Upper lobe of right lung (tissue), 1 donor: ENCODE results near the gene CLRN3. TPM values are rescaled to one million over a fixed set of nuclear protein-coding genes. Genes with fewer than 3 reads are reported as not detected.

Experiments used
- ATAC-seq: fragments of 200-7000 bp; cut with Tn5 transposase; one replicate; pipeline ENCODE4 v1.9.1; 2020; ENCODE audit warnings: mild to moderate bottlenecking, moderate library complexity
- DNase-seq: peaks from one replicate; pipeline ENCODE4 v3.0.0-alpha.2; 2020
- H3K27ac ChIP-seq: fragments of 200-600 bp; one replicate; pipeline ENCODE4 v1.8.0; 2022
- H3K27me3 ChIP-seq: fragments of 200-600 bp; one replicate; pipeline ENCODE4 v1.8.0; 2022; ENCODE audit warnings: mild to moderate bottlenecking
- H3K36me3 ChIP-seq: fragments of 200-600 bp; one replicate; pipeline ENCODE4 v1.8.0; 2022
- H3K4me1 ChIP-seq: fragments of 200-600 bp; one replicate; pipeline ENCODE4 v1.8.0; 2022
- H3K4me3 ChIP-seq: fragments of 200-600 bp; one replicate; pipeline ENCODE4 v1.8.0; 2022; ENCODE audit warnings: mild to moderate bottlenecking
- H3K9me3 ChIP-seq: fragments of 200-600 bp; one replicate; pipeline ENCODE4 v1.8.0; 2022
- CTCF ChIP-seq: fragments of 200-600 bp; IDR thresholded peaks from one replicate; pipeline ENCODE4 v1.8.0; 2022; ENCODE audit warnings: antibody characterized with exemption
- intact Hi-C: fragments of 100-400 bp; cut with DNase I; formaldehyde crosslinking; loops from one replicate; pipeline ENCODE4 v1.11.0; 2022
- total RNA-seq: library from RNA; stranded (reverse); fragmentation: NEBNext Ultra II Directional; extraction: Animal tissue kit (Norgen Biotek cat#: 25700); gene quantifications from one replicate; pipeline ENCODE4 v1.2.1, GENCODE V29; 2021
- donor health status: DM: no; HTN: yes; CAD: no; lungs with severe emphysema.

Gene CLRN3
- total RNA-seq, 1 donor from 2014 or later = not detected

DNA sequence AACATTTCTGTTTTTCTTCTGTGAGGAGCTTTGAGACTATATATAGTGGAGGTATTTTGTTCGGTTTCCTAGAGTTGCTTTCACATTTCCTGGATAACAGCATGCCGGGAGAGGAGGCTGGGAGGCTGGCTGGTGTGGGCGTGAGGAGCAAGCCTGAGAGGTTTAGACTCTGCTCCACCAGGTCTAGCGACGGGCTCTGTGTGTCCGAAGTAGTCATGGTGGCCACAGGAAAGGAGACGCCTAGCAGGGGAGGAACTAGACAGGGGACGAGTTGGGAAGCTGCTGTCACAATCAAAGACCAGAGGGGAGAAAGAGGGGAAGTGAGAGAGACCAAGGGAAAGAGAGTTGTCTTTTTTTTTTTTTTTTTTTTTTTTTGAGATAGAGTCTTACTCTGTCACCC lies 33.7 kb upstream of the CLRN3 start:
- intact Hi-C loops = no loop called here
- Histone ChIP-seq H3K9me3 (no peaks in the 10 kb centered on the region), H3K4me1 (peaks cover 45% of the 10 kb centered on the region), H3K36me3 (no peaks in the 10 kb centered on the region), H3K4me3 (no peak overlapping the region), H3K27ac (peak overlapping the region; percentile 20), H3K27me3 (no peaks in the 10 kb centered on the region)
- DNase-seq (no peak), ATAC-seq (peak; percentile 62)
- no peak for TF ChIP-seq CTCF

DNA sequence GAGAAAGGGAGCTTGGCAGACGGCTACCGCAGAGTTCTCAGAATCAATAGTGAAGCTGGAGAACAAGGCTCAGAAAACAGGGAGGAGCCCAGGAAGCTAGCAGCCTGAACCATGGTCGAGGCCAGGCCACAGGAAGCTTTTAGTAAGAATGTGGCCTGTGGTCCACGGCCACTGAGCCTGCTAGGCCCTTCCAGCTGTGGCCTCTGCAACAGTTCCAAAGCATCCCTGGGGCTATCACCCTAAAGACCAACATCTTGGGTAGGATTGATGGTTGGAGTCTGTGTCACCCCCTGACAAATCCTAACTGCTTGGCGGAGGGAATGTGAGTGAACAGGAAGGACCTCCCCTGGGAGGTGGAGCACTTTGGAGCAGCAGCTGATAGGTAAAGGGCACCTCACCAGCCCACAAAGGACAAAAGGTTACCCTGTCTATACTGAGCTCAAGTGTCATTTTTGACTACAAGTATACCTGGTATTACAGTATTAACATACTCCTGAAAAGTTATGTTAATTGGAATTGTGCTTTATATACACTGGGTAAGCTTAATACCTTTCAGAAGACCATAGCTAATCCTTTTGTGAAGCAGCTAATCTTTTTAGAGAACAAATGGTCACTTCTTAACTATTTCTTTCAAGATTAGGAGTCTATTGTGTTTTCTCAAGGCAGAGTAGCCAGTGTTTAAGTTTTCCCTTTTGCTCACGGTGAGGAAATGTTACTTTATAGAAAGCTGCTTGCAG lies 32.9 kb upstream of the CLRN3 start:
- Histone ChIP-seq H3K4me3 (no peak overlapping the region), H3K27ac (peak overlapping the region; percentile 20), H3K4me1 (peaks cover 53% of the 10 kb centered on the region), H3K27me3 (no peaks in the 10 kb centered on the region), H3K9me3 (no peaks in the 10 kb centered on the region), H3K36me3 (no peaks in the 10 kb centered on the region)
- DNase-seq = no peak
- intact Hi-C loops = no loop called here
- peak; percentile 20 for ATAC-seq
- TF ChIP-seq CTCF = no peak

DNA sequence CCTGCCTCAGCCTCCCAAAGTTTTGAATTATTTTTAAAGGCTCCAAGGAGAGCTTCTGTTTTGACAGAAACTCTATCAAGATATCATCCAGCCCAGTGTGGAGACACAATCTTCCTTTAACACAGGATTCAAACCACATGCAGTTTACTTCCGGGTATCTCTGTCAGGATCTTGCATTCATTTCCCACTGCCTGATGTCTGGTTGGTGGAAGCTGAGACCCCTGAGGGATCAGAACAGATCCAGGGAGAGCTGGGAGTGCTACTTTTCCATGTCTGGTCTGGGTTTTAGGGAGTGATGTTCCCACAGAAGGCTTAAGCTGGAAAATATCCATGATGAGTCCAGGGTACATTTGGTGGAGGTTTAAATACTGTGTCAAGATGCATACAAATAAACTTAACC lies 30.9 kb upstream of the CLRN3 start:
- no peaks in the 10 kb centered on the region for H3K36me3 ChIP-seq
- intact Hi-C loops = no loop called here

GRCh38 chr10:127922675-127923366 lies 30.1 kb upstream of the CLRN3 start:
- Histone ChIP-seq H3K27me3 (no peaks in the 10 kb centered on the region), H3K27ac (peak overlapping the region; percentile 76), H3K36me3 (no peaks in the 10 kb centered on the region), H3K9me3 (no peaks in the 10 kb centered on the region), H3K4me1 (peaks cover 61% of the 10 kb centered on the region), H3K4me3 (no peak overlapping the region)
- intact Hi-C loops = no loop called here
- ATAC-seq = peak; percentile 85
- DNase-seq = peak; percentile 94
- no peak for TF ChIP-seq CTCF

More for the DNA sequence above, 30.9 kb upstream of the CLRN3 start:
- no peak for ATAC-seq
- no peaks in the 10 kb centered on the region for H3K9me3 ChIP-seq
- no peaks in the 10 kb centered on the region for H3K27me3 ChIP-seq
- TF ChIP-seq CTCF = no peak
- H3K27ac ChIP-seq = peak overlapping the region; percentile 51
- H3K4me3 ChIP-seq = no peak overlapping the region
- H3K4me1 ChIP-seq = peaks cover 69% of the 10 kb centered on the region
- DNase-seq = no peak

DNA sequence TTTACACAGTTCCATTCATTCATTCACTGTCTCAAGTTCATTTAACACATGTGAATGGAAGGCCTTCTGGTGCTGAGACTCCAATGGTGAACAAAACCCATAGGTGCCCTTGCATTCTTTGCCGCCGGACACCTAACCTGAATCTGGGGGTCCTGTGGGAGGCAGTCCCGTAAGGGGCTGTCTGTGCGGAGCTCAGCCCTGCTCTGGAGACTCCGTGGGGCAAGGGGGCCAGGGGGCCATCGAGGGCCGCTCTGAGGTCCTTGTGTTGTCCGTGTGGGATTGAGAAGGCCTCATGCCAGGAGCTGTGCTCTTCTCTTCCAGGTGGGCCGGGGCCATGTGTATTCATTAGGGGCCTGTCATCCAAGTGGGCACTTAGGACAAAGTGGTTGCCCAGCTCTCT lies 29.5 kb upstream of the CLRN3 start:
- Histone ChIP-seq H3K27me3 (no peaks in the 10 kb centered on the region), H3K36me3 (no peaks in the 10 kb centered on the region), H3K9me3 (no peaks in the 10 kb centered on the region), H3K4me1 (peaks cover 60% of the 10 kb centered on the region), H3K4me3 (no peak overlapping the region), H3K27ac (peak overlapping the region; percentile 76)
- intact Hi-C loops = no loop called here
- DNase-seq (no peak), ATAC-seq (no peak)
- TF ChIP-seq CTCF = no peak
